ENCODE measurements around the gene CTNNA2. TPM values are rescaled to one million over a fixed set of nuclear protein-coding genes. Genes with fewer than 3 reads are reported as not detected.
"Not testable (repeated sequence)": the region's sequence is repeated elsewhere in the genome, so short reads cannot be mapped to it uniquely, and the experiment has no call there.

The CTNNA2 gene
- total RNA-seq, 1 experiment from 2014 or later = not detected

- POLR2A ChIA-PET (ENCODE audit: unreplicated experiment) = no interaction called here
- Histone ChIP-seq H3K9me3 (ENCODE audit: insufficient read depth, low read depth) (no peaks in the 10 kb centered on the region), H3K79me2 (ENCODE audit: low read depth) (no peaks in the 10 kb centered on the region), H3K27me3 (ENCODE audit: insufficient read depth, low read depth) (peaks cover 13% of the 10 kb centered on the region; the same call in 1 of the 2 replicates), H4K20me1 (ENCODE audit: insufficient read depth) (no peaks in the 10 kb centered on the region), H3K4me2 (no peak overlapping the region), H3F3A (ENCODE audit: insufficient read depth, low read depth) (no peaks in the 10 kb centered on the region), H3K36me3 (ENCODE audit: low read depth) (no peaks in the 10 kb centered on the region), H3K27ac (no peak overlapping the region), H2AFZ (no peak overlapping the region), H3K4me3 (no peak overlapping the region), H3K4me1 (replicated peaks; ENCODE audit: insufficient read depth) (no peaks in the 10 kb centered on the region), H3K9me2 (ENCODE audit: insufficient read depth) (no peaks in the 10 kb centered on the region)
- no peak for DNase-seq
- CTCF ChIA-PET = no interaction called here
- no TSS peak for BruUV-seq (replicated peaks)
- TF ChIP-seq EZH2 (IDR thresholded peaks at IDR 0.05; ENCODE audit: low read depth) = no peak
- TF ChIP-seq, protein P1, sequence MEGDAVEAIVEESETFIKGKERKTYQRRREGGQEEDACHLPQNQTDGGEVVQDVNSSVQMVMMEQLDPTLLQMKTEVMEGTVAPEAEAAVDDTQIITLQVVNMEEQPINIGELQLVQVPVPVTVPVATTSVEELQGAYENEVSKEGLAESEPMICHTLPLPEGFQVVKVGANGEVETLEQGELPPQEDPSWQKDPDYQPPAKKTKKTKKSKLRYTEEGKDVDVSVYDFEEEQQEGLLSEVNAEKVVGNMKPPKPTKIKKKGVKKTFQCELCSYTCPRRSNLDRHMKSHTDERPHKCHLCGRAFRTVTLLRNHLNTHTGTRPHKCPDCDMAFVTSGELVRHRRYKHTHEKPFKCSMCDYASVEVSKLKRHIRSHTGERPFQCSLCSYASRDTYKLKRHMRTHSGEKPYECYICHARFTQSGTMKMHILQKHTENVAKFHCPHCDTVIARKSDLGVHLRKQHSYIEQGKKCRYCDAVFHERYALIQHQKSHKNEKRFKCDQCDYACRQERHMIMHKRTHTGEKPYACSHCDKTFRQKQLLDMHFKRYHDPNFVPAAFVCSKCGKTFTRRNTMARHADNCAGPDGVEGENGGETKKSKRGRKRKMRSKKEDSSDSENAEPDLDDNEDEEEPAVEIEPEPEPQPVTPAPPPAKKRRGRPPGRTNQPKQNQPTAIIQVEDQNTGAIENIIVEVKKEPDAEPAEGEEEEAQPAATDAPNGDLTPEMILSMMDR (conservative IDR thresholded peaks at IDR 0.05) = no peak
- intact Hi-C loops (cut with micrococcal nuclease; ENCODE audit: unreplicated experiment) = no loop called here
Observed at GRCh38 chr2:80028051-80028450, 515.2 kb downstream of the CTNNA2 start.

DNA sequence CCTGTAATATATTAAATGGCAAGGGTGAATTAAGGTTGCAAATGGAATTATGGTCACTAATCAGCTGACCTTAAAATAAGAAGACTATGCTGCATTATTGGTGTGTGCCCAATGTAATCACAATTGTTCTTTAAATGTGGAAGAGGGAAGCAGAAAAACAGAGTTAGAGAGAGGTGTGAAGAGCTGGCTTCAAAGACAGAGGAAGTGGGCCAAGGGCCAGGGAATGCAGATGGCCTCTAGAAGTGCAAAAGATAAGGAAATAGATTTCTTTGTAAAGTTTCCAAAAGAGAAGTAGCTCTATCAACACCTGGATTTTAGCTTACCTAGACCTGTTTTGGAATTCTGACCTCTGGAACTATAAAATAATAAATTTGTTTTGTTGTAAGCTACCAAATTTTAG is 515.7 kb downstream of the CTNNA2 start:
- TF ChIP-seq, protein P1 (conservative IDR thresholded peaks at IDR 0.05) = no peak
- TF ChIP-seq EZH2 (IDR thresholded peaks at IDR 0.05; ENCODE audit: low read depth) = no peak
- H3K27me3 ChIP-seq (ENCODE audit: insufficient read depth, low read depth) = peaks cover 13% of the 10 kb centered on the region; the same call in 1 of the 2 replicates
- H3K4me3 ChIP-seq = no peak overlapping the region
- H3K9me3 ChIP-seq (ENCODE audit: insufficient read depth, low read depth) = no peaks in the 10 kb centered on the region
- intact Hi-C loops (cut with micrococcal nuclease; ENCODE audit: unreplicated experiment) = no loop called here
- no peak overlapping the region for H3K4me2 ChIP-seq
- no peak overlapping the region for H2AFZ ChIP-seq
- POLR2A ChIA-PET (ENCODE audit: unreplicated experiment) = no interaction called here
- BruUV-seq (replicated peaks) = no TSS peak
- CTCF ChIA-PET = no interaction called here
- no peak overlapping the region for H3K27ac ChIP-seq
- DNase-seq = no peak
- H3K9me2 ChIP-seq (ENCODE audit: insufficient read depth) = no peaks in the 10 kb centered on the region
- no peaks in the 10 kb centered on the region for H3K36me3 ChIP-seq (ENCODE audit: low read depth)
- H3K4me1 ChIP-seq (replicated peaks; ENCODE audit: insufficient read depth) = no peaks in the 10 kb centered on the region
- no peaks in the 10 kb centered on the region for H3K79me2 ChIP-seq (ENCODE audit: low read depth)
- H3F3A ChIP-seq (ENCODE audit: insufficient read depth, low read depth) = no peaks in the 10 kb centered on the region
- H4K20me1 ChIP-seq (ENCODE audit: insufficient read depth) = no peaks in the 10 kb centered on the region

GRCh38 chr2:80030135-80030534 is 517.3 kb downstream of the CTNNA2 start:
- no peaks in the 10 kb centered on the region for H3K4me1 ChIP-seq (replicated peaks; ENCODE audit: insufficient read depth)
- DNase-seq = no peak
- TF ChIP-seq, protein P1 (conservative IDR thresholded peaks at IDR 0.05) = no peak
- no peak for TF ChIP-seq EZH2 (IDR thresholded peaks at IDR 0.05; ENCODE audit: low read depth)
- no peaks in the 10 kb centered on the region for H3K9me3 ChIP-seq (ENCODE audit: insufficient read depth, low read depth)
- no peaks in the 10 kb centered on the region for H4K20me1 ChIP-seq (ENCODE audit: insufficient read depth)
- H3K9me2 ChIP-seq (ENCODE audit: insufficient read depth) = no peaks in the 10 kb centered on the region
- H3K4me2 ChIP-seq = no peak overlapping the region
- ChIA-PET CTCF (no interaction called here), POLR2A (ENCODE audit: unreplicated experiment) (no interaction called here)
- H3K27me3 ChIP-seq (ENCODE audit: insufficient read depth, low read depth) = 0 out of 2 replicates have a peak, but pooled peaks cover 8% of the 10 kb centered on the region
- no peak overlapping the region for H3K27ac ChIP-seq
- no TSS peak for BruUV-seq (replicated peaks)
- H3K36me3 ChIP-seq (ENCODE audit: low read depth) = no peaks in the 10 kb centered on the region
- intact Hi-C loops (cut with micrococcal nuclease; ENCODE audit: unreplicated experiment) = no loop called here
- no peaks in the 10 kb centered on the region for H3K79me2 ChIP-seq (ENCODE audit: low read depth)
- H3F3A ChIP-seq (ENCODE audit: insufficient read depth, low read depth) = no peaks in the 10 kb centered on the region
- H3K4me3 ChIP-seq = no peak overlapping the region
- no peak overlapping the region for H2AFZ ChIP-seq

- H3K4me2 ChIP-seq; H3F3A ChIP-seq (ENCODE audit: insufficient read depth, low read depth); DNase-seq; H3K79me2 ChIP-seq (ENCODE audit: low read depth); H3K27me3 ChIP-seq (ENCODE audit: insufficient read depth, low read depth); H3K9me2 ChIP-seq (ENCODE audit: insufficient read depth); H3K9me3 ChIP-seq (ENCODE audit: insufficient read depth, low read depth); H3K27ac ChIP-seq; BruUV-seq (replicated peaks); POLR2A ChIA-PET (ENCODE audit: unreplicated experiment); H3K36me3 ChIP-seq (ENCODE audit: low read depth); H3K4me1 ChIP-seq (replicated peaks; ENCODE audit: insufficient read depth); H4K20me1 ChIP-seq (ENCODE audit: insufficient read depth); intact Hi-C loops (cut with micrococcal nuclease; ENCODE audit: unreplicated experiment); H3K4me3 ChIP-seq; H2AFZ ChIP-seq: not testable (repeated sequence)
- CTCF ChIA-PET = interaction anchor here (0.7 kb wide), 1 partner anchor 76 kb away, joined by 4 read pairs; no protein-coding TSS in a partner anchor
Observed at GRCh38 chr2:80032684-80033083, 519.8 kb downstream of the CTNNA2 start.

All from PC-9 (cell line).